Fibroblast of skin of left biceps (primary cell): Measurements from ENCODE around the gene BTBD9.
"Not testable (repeated sequence)": the region's sequence is repeated elsewhere in the genome, so short reads cannot be mapped to it uniquely, and the experiment has no call there.

ENCODE experiments used
- DNase-seq, 2 experiments: peaks; one replicate each; pipeline ENCODE4 v3.0.0-alpha.2; 2013; ENCODE audit warnings: low read depth in 2 of 2

The BTBD9 gene

GRCh38 chr6:38432479-38432878, 207.2 kb downstream of the BTBD9 start:
- DNase-seq, result no peak

GRCh38 chr6:38432079-38432478, 207.7 kb downstream of the BTBD9 start:
- DNase-seq, result no peak

- DNase-seq, result no peak
These were observed 210.2 kb downstream of the BTBD9 start for GRCh38 chr6:38429546-38429945.

GRCh38 chr6:38427492-38428210, 212.1 kb downstream of the BTBD9 start:
- DNase-seq, result no peak

GRCh38 chr6:38425788-38426488, 213.8 kb downstream of the BTBD9 start:
- not testable (repeated sequence) for DNase-seq

GRCh38 chr6:38423746-38424145, 216.0 kb downstream of the BTBD9 start:
- no peak for DNase-seq

- DNase-seq, result no peak
These were observed 219.5 kb downstream of the BTBD9 start for GRCh38 chr6:38420207-38420606.

- DNase-seq, result no peak
These were observed 222.2 kb downstream of the BTBD9 start for GRCh38 chr6:38417521-38417920.

DNA sequence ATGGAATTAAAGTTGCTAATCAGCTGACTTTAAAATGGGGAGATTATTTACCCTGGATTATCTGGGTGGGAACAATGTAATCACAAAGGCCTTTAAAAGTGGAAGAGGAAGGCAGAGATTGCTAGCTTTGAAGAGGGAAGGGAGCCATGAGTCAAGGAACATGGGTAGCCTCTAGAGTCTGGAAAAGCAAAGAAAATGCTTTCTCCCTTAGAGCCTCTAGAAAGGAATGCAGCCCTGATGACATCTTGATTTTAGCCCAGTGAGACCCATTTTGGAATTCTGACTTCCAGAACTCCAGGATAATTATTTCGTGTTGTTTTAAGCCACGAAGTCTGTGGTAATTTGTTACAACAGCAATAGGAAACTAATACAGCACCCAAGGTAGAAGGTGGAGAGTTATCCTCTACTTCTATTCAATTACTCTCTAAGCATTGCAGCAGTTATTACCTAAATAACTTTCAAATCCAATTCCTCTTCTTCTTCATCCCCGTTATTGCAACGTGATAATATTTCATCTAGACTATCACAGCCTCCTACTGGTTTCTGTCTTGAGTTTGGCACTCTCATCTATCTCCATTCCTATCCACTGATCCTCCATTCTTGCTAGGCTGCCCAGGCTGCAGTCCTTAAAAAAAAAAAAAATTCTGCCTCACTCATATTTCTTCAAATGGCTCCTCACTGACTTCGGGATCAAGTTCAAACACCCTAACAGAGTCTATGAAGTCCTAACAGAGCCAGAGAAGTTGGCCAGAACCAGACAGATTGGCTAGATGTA, 224.3 kb downstream of the BTBD9 start:
- no peak for DNase-seq

DNA sequence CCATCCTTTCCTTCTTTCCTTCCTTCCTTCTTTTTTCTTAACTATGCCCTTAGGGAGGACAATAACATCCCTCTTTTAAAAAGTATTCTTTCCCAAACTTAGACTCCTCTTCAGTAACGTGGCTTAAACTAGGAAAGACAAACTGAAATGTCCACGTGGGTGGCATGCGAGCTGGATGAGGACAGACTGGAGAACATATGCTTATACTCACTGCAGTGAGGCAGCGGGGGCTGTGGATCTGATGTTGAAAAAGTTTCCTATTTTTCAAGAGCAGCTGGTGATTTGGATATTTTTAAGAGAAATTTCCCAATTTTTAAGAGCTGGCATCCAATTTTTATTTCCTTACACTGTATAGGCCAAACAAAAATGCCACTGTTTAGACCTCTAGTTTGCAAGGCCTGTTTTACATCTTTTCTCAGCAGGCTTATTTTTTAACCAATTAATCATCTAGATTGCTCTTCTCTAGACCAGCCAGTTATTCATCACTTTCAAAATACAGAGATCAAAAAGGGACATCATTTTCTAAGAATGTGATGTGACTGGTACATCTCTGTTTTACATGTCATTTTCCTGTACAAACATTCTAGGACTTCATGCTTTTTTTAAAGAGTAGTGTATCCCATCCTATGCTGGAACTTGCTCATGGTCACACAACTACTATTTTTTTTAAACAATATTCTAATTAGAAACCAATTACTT, 226.5 kb downstream of the BTBD9 start:
- no peak for DNase-seq

DNA sequence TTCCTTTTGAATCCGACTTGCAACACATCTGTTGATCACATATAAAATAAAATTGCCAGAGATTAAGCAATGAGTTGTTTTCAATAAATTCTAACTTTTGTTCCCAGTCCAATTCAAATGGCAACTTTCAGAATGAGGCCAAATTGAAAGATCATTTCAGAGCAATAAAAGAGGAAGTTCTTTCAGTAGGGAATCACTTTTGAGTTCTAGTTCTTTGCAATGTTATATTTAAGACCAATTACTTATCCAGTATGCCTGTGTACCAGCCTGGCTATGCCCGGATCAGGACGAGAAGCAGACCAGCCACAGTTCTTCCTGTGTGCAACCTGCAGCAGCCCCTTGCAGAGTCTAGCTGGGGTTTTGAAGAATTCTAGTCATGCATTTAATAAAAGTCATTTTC, 232.5 kb downstream of the BTBD9 start:
- DNase-seq, result no peak

DNA sequence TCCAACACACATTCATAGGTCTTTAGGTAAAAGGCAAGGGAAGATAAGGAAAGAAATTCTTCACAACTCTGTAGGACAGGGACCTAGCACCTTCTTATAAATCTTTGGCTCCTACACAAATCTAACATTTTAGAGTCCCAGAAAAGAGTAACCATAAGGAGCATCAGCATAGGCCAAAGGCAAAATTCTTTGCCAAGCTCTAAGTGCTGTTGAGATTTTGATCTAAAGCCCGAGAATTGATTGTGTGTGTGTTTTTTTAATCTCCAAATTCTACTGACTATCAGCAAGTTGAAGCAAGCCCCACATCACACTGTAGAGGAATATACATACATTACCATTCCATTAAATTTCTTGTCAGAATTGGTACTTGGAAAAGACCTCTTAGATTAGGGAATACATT, 233.6 kb downstream of the BTBD9 start:
- no peak for DNase-seq

DNA sequence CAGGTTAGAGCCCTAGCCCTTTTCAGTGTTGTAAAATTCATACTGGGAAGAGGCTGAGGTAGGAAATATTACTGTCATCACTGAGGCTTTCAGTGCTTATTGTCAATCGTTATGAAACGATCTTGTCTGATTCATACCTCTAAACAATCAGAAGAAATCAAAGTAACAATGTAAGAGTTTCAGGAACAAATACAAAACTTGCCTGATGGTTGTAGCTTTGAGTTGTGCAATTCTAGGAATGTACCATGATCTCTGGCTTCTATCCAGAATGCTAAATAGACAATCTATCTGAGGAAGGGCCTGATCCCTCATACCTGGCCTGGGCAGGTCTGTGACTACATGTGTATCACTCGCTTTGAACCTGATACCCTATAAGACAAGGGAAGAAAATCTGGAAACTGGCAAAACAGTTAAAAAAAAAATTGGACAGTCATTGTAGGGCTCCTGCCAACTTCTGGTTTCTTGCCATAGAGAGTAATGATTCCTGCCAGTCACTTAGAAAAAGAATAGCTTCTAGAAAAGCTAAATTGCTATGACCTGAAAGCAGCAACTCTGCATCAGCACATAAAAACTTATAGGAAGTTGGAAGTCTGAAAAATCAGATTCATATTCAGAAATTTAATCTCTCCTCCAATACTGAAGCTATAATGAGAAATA, 234.7 kb downstream of the BTBD9 start:
- DNase-seq, result no peak

DNA sequence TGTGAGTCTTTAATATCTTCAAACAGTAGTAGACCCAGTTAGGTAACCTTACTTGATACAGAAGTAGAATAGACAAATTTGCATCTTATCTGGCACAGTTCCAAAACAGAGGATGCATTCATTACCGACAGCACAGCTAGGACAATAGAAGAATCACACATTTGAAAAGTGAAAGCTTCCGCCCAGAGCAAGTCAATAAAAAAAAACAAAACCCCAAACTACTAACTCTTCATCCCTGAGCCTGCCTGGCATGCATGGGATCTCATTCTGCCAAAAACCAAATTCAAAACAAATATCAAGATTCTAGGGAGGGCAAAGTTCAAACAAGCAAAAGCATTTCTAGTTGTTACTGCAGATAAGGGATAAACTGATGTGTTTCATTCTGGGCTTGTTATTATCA, 235.4 kb downstream of the BTBD9 start:
- DNase-seq, result no peak

- DNase-seq, result no peak
These were observed 236.2 kb downstream of the BTBD9 start for GRCh38 chr6:38403548-38403947.

DNA sequence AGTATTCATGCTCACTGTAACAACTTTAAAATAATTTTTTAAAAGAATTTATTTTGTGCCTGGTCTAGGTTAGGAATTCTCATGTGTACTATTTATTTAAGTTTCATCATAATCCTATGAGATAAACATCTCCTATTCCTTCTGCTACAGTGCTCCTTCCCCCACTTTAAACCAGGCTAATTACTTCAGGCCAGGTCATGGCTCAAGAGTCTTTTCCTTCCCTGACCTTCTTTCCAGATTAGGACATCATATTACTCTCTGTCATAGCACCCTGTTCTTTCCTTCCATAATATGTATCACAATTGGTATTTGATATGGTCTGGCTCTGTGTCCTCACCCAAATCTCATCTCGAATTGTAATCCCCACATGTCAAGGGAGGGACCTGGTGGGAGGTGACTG, 239.0 kb downstream of the BTBD9 start:
- DNase-seq, result no peak

DNA sequence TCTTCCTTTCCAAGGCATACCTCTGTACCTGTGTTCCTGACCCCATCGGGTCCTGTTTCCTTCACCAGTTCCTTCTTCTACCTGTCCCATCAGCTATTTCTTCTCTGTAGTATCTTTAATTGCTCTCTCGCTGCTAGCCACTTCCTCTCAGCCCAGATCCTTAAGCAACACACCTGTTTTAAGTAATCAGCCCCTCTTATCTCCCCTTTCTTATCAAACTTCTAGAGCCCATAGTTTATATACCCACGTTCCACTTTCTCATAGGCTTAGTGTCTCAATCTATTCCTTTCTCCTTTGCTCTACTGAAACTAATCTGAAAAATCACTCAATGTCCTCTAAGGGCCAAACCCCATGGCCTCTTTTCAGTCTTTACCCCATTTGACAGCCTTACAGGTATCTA, 239.6 kb downstream of the BTBD9 start:
- no peak for DNase-seq

GRCh38 chr6:38396209-38396608, 243.5 kb downstream of the BTBD9 start:
- DNase-seq, result no peak

DNA sequence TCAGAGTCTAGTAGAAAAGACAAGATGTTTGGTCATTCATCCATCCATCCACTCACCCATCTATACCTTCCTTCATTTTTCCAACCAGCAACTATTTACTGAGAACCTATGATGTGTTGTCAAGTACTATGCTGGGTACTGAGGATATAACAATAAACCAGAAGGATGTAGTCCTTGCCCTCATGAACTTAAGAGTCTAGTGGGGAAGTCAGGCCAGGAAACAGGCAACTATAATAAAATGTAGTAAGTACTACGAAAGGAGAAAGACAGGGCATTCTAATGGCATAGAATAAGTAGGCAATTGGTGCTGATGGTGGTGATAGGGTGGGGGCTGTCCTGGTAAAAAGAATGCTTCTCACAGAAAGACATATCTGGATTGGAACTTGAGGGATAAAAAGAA, 245.7 kb downstream of the BTBD9 start:
- DNase-seq, result no peak

DNA sequence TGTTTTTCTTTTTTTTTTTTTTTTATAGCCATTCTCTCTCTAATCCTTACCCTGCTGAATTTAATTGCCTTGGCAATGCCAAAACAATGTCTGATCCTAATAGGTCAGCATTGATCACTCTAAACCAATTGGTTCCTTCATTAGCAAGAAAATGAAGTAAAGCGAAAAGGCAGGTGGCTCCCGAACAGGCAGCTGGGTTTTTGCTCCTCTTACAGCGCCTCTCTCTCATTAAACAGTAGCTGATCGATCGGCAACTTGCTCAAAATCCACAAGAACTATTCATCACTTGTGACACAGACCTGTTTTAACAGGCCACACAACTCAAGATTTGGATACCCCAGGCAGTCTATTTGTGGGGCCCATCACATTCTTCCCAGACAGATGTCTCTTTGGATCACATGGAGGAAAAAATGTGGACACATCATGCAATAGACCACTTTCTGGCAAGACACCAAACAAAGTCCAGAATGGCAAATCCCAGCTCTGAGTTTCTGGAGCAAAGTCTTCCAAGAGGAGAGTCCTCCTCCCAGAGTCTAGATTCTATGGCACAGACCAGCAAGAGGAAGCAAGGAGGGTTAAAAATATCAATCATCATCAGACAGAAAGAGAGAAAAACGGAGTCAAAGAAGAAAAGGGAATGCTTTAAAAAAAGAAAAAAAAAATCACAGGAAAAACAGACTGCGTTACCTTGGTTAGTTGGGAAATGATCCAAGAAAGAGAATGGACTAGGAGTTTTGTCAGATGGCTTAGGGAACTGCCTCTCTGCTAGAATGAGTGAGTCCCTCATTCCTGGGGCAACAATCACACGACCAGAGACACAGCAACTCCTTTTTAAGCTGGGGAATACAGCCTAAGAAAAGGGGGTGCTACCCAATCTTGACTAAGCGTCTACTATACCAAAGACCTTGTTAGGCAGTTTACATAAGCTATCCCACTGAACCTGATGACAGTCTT, 247.8 kb downstream of the BTBD9 start:
- DNase-seq, result peak; percentile 56 to 60
